ENCODE results near the gene CTNNBIP1.

The CTNNBIP1 gene

GRCh38 chr1:9869831-9870251, 40.2 kb downstream of the CTNNBIP1 start:
- TF ChIP-seq CTCF (IDR thresholded peaks at IDR 0.05; ENCODE audit: control insufficient read depth, insufficient read depth, low read depth, low read length, missing control alignments), result no peak
- no peak overlapping the region for H3K4me3 ChIP-seq (ENCODE audit: control insufficient read depth, low read depth, low read length)

DNA sequence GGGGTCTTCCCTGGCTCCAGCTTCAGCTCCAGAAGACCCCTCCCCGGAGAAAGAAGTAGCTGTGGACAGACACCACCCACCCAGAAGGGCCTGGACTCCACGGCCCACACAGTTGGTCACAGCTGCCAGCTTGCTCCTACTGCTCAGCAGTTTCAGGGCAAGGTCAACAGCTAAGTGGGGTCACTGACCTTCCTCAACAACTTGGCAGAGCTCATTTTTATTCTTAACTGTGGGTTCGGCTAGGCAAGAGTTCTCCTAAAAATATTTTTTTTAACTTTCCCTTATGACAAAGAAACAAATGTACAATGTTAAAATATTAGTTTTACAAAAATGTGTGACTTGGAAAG, 41.9 kb downstream of the CTNNBIP1 start:
- DNase-seq (ENCODE audit: low read depth), result no peak
- no peak for TF ChIP-seq CTCF (IDR thresholded peaks at IDR 0.05; ENCODE audit: control insufficient read depth, insufficient read depth, low read depth, low read length, missing control alignments)
- no peak overlapping the region for H3K4me3 ChIP-seq (ENCODE audit: control insufficient read depth, low read depth, low read length)

More at GRCh38 chr1:9869831-9870251, 40.2 kb downstream of the CTNNBIP1 start:
- DNase-seq (ENCODE audit: low read depth), result no peak

DNA sequence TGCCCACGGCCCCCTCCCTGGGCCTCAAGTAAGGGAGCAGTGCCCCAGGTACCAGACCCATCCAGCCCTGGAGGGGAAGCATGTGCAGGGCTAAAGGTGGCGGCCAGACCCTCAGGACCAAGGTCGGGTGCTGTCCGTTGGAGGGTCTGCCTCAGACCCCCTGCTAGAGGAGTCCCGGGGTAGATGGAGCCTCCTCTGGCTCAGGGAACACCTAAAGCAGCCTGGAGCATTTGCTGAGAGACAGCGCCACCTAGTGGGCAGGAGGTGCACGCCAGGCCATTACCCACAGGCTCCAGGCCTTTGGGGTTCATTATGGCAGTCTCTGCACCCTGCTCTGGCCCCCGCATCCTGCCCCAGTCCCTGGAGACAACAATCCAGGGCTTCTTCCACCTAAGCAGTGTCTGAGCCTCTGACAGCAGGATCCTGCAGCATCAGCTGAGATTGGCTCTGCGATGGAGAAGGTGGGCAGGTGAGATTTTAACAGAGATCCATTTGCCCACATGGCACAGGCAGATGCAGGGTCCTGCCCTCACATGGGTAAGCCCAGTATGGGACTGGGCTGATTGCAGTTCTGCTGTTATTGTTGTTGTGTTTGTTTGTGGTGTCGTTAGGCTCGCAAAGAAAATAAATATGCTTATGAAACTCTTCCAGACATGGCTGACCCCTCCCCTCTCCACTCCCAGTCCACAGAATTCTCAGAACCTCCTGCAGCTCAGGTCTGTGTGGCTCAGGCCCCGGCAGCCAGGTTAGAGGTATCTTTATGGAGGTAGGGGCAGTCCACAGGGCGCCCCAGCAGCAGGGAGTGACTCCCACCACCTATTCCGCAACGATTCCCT, 42.4 kb downstream of the CTNNBIP1 start:
- peak; percentile 97 for TF ChIP-seq CTCF (IDR thresholded peaks at IDR 0.05; ENCODE audit: control insufficient read depth, insufficient read depth, low read depth, low read length, missing control alignments)
- DNase-seq (ENCODE audit: low read depth), result no peak
- no peak overlapping the region for H3K4me3 ChIP-seq (ENCODE audit: control insufficient read depth, low read depth, low read length)

DNA sequence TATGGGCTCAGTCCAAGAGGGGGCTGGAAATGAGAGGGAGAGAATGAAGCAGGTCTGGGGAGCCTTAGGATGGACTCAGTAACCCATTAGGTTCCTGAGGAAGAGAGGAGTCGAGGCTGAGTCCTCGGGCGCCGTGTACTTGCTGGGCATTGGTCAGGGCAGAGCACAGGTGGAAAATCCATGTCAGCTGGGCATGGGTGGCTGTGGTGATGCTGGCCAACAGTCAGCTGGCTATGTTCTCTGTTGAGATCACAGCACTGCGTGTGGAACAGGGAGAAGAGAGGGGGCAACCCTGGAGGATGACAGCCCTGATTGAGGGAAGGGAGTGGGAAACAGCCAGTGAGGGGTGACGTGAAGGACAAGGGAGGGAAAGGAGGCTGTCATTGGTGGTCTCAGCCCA, 43.2 kb downstream of the CTNNBIP1 start:
- DNase-seq (ENCODE audit: low read depth), result no peak
- TF ChIP-seq CTCF (IDR thresholded peaks at IDR 0.05; ENCODE audit: control insufficient read depth, insufficient read depth, low read depth, low read length, missing control alignments), result no peak
- no peak overlapping the region for H3K4me3 ChIP-seq (ENCODE audit: control insufficient read depth, low read depth, low read length)

DNA sequence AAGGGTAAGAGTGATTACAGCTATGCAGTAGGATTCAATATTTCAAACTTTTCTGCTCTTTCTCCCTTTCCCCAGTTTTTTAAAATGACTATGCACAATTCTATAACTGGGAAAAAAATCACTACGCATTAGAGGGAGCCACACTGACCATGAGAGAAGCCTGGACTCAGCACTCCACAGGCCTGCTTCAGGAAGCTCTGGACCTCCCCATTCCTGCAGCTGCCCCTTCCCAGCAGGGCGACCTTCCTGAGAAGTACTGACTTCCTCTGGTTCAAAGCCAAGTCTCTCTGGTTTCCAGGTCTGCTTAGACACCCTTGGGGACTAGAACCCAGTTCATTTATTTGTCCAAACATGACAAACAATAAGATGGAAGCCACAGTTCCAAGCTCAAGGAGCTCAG, 44.3 kb downstream of the CTNNBIP1 start:
- TF ChIP-seq CTCF (IDR thresholded peaks at IDR 0.05; ENCODE audit: control insufficient read depth, insufficient read depth, low read depth, low read length, missing control alignments), result no peak
- no peak overlapping the region for H3K4me3 ChIP-seq (ENCODE audit: control insufficient read depth, low read depth, low read length)
- no peak for DNase-seq (ENCODE audit: low read depth)

DNA sequence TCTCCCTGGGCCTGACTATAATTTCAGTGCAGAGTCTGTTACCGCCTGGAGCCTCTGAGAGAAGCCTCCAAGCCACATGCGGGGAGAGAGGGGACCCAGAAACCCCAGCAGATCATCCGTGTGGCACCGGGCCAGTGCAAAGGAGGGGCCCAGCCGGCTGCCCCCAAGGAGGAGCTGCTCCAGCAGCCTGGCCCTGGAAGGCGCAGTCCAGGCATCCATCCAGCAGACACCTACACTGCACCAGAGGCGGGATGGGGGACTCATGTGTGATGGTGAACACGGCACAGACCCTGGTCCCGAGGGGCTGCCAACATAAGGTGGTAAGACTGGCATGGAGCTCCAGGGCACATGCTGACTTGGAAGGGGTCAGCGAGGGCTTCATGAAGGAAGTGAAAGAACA, 46.7 kb downstream of the CTNNBIP1 start:
- no peak overlapping the region for H3K4me3 ChIP-seq (ENCODE audit: control insufficient read depth, low read depth, low read length)
- TF ChIP-seq CTCF (IDR thresholded peaks at IDR 0.05; ENCODE audit: control insufficient read depth, insufficient read depth, low read depth, low read length, missing control alignments), result no peak
- DNase-seq (ENCODE audit: low read depth), result no peak

Measured in AG09309 (cell line).